ENCODE results near the gene CCDC186. TPM values are rescaled to one million over a fixed set of nuclear protein-coding genes. Genes with fewer than 3 reads are reported as not detected.

CCDC186 gene
- polyA plus RNA-seq, 1 of the 3 experiments (the other 2 are of a cell fraction), result 1.3 TPM

- Histone ChIP-seq H3K9me2 (no peaks in the 10 kb centered on the region), H3K36me3 (replicated peaks in 1 of 2; ENCODE audit: control insufficient read depth in 1 of 2, insufficient read depth in 2 of 2, low read length in 1 of 2) (no peaks in the 10 kb centered on the region), H3K4me3 (ENCODE audit: low read depth in 2 of 2, low read length in 1 of 2) (no peak overlapping the region), H4K20me1 (ENCODE audit: insufficient read depth) (no peaks in the 10 kb centered on the region), H3K27me3 (ENCODE audit: insufficient read depth) (peaks cover 4% of the 10 kb centered on the region; the same call in 1 of the 2 replicates), H3K9ac (no peak overlapping the region), H2AFZ (ENCODE audit: low read depth) (no peak overlapping the region), H3K4me2 (no peak overlapping the region), H3K4me1 (ENCODE audit: control insufficient read depth in 1 of 2, insufficient read depth in 2 of 2, low read depth in 1 of 2, low read length in 1 of 2) (no peaks in the 10 kb centered on the region), H3F3A (replicated peaks; ENCODE audit: insufficient read depth) (no peaks in the 10 kb centered on the region), H3K9me3 (no peaks in the 10 kb centered on the region), H3K79me2 (ENCODE audit: insufficient read depth) (no peaks in the 10 kb centered on the region), H3K27ac (ENCODE audit: low read depth in 2 of 2, low read length in 1 of 2) (no peak overlapping the region)
- ChIA-PET CTCF (interaction anchor here (1.6 kb wide), 1 partner anchor 96 kb away, joined by 5 read pairs; no protein-coding TSS in a partner anchor), POLR2A (no interaction called here)
- DNase-seq, result no peak
- WGBS (ENCODE audit: low lambda C conversion rate), result 82% methylated on average over 2 of the region's 2 CpGs
- no peak for TF ChIP-seq REST (IDR thresholded peaks at IDR 0.05; ENCODE audit: low read depth, low read length)
- TF ChIP-seq RXRA (IDR thresholded peaks at IDR 0.05; ENCODE audit: borderline replicate concordance, low read depth), result no peak
- no peak for TF ChIP-seq FOXJ3 (CRISPR knock-in tag; IDR thresholded peaks at IDR 0.05)
- TF ChIP-seq RAD21 (IDR thresholded peaks at IDR 0.05; ENCODE audit: low read length), result no peak
- no peak for TF ChIP-seq FOSL2 (IDR thresholded peaks at IDR 0.05; ENCODE audit: borderline replicate concordance, low read depth)
- no peak for TF ChIP-seq MXI1 (IDR thresholded peaks at IDR 0.05; ENCODE audit: low read depth, low read length)
Observed at GRCh38 chr10:114208351-114208750, 34.3 kb upstream of the CCDC186 start.

DNA sequence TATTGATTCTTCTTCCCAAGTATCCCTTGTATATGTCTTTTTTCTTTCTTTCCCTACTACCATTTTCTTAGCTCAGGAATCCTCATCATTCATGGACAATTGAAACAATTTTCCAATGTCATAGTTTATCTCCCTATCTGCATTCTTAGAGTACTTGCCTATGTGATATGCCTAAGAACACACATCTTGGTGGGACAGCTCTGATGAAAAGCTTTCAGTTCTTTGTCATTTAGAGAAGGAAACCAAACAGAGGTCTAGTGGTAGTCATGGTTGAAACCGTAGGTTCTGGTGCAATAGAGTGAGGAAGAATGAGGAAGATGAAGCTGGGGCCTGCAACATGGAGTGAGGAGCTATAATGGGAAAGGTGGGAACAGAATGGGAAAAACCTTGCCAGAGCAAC, 33.3 kb upstream of the CCDC186 start:
- H3K27me3 ChIP-seq (ENCODE audit: insufficient read depth), result peaks cover 4% of the 10 kb centered on the region; the same call in 1 of the 2 replicates
- H3K36me3 ChIP-seq (replicated peaks in 1 of 2; ENCODE audit: control insufficient read depth in 1 of 2, insufficient read depth in 2 of 2, low read length in 1 of 2), result no peaks in the 10 kb centered on the region
- 48% methylated on average over 1 of the region's 1 CpG for WGBS (ENCODE audit: low lambda C conversion rate)
- no peak overlapping the region for H3K27ac ChIP-seq (ENCODE audit: low read depth in 2 of 2, low read length in 1 of 2)
- POLR2A ChIA-PET, result no interaction called here
- no peaks in the 10 kb centered on the region for H3K9me2 ChIP-seq
- no peaks in the 10 kb centered on the region for H3K4me1 ChIP-seq (ENCODE audit: control insufficient read depth in 1 of 2, insufficient read depth in 2 of 2, low read depth in 1 of 2, low read length in 1 of 2)
- no peak overlapping the region for H3K9ac ChIP-seq
- H3F3A ChIP-seq (replicated peaks; ENCODE audit: insufficient read depth), result no peaks in the 10 kb centered on the region
- no peak overlapping the region for H3K4me3 ChIP-seq (ENCODE audit: low read depth in 2 of 2, low read length in 1 of 2)
- H3K4me2 ChIP-seq, result no peak overlapping the region
- no peaks in the 10 kb centered on the region for H4K20me1 ChIP-seq (ENCODE audit: insufficient read depth)
- no peaks in the 10 kb centered on the region for H3K79me2 ChIP-seq (ENCODE audit: insufficient read depth)
- no peaks in the 10 kb centered on the region for H3K9me3 ChIP-seq
- no peak overlapping the region for H2AFZ ChIP-seq (ENCODE audit: low read depth)
- CTCF ChIA-PET, result interaction anchor here (1.6 kb wide), 1 partner anchor 97 kb away, joined by 5 read pairs; no protein-coding TSS in a partner anchor
- no peak for DNase-seq
- no peak for TF ChIP-seq EP300 (IDR thresholded peaks at IDR 0.05; ENCODE audit: borderline replicate concordance in 1 of 2, low read depth in 1 of 2, low read length in 1 of 2)
- TF ChIP-seq, protein P1, sequence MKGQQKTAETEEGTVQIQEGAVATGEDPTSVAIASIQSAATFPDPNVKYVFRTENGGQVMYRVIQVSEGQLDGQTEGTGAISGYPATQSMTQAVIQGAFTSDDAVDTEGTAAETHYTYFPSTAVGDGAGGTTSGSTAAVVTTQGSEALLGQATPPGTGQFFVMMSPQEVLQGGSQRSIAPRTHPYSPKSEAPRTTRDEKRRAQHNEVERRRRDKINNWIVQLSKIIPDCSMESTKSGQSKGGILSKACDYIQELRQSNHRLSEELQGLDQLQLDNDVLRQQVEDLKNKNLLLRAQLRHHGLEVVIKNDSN (IDR thresholded peaks at IDR 0.05; ENCODE audit: borderline replicate concordance, low read depth), result no peak
- no peak for TF ChIP-seq REST (IDR thresholded peaks at IDR 0.05; ENCODE audit: low read depth, low read length)
- TF ChIP-seq, protein P2, sequence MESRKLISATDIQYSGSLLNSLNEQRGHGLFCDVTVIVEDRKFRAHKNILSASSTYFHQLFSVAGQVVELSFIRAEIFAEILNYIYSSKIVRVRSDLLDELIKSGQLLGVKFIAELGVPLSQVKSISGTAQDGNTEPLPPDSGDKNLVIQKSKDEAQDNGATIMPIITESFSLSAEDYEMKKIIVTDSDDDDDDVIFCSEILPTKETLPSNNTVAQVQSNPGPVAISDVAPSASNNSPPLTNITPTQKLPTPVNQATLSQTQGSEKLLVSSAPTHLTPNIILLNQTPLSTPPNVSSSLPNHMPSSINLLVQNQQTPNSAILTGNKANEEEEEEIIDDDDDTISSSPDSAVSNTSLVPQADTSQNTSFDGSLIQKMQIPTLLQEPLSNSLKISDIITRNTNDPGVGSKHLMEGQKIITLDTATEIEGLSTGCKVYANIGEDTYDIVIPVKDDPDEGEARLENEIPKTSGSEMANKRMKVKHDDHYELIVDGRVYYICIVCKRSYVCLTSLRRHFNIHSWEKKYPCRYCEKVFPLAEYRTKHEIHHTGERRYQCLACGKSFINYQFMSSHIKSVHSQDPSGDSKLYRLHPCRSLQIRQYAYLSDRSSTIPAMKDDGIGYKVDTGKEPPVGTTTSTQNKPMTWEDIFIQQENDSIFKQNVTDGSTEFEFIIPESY (IDR thresholded peaks at IDR 0.05; ENCODE audit: borderline replicate concordance, low read depth), result no peak
- no peak for TF ChIP-seq ELF1 (IDR thresholded peaks at IDR 0.05)
- TF ChIP-seq, protein P3, sequence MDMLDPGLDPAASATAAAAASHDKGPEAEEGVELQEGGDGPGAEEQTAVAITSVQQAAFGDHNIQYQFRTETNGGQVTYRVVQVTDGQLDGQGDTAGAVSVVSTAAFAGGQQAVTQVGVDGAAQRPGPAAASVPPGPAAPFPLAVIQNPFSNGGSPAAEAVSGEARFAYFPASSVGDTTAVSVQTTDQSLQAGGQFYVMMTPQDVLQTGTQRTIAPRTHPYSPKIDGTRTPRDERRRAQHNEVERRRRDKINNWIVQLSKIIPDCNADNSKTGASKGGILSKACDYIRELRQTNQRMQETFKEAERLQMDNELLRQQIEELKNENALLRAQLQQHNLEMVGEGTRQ (IDR thresholded peaks at IDR 0.05; ENCODE audit: borderline replicate concordance, low read depth, low read length), result no peak
- TF ChIP-seq NRF1 (IDR thresholded peaks at IDR 0.05; ENCODE audit: low read depth, low read length), result no peak
- no peak for TF ChIP-seq FOXM1 (IDR thresholded peaks at IDR 0.05; ENCODE audit: low read depth)
- TF ChIP-seq RAD21 (IDR thresholded peaks at IDR 0.05; ENCODE audit: low read length), result no peak
- TF ChIP-seq NFIC (IDR thresholded peaks at IDR 0.05; ENCODE audit: borderline replicate concordance), result no peak
- TF ChIP-seq RCOR1 (IDR thresholded peaks at IDR 0.05; ENCODE audit: low read length), result no peak
- no peak for TF ChIP-seq JUND (IDR thresholded peaks at IDR 0.05)
- no peak for TF ChIP-seq RFX5 (IDR thresholded peaks at IDR 0.05; ENCODE audit: low read length)
